HepG2 (cell line): ENCODE measurements around the gene CAMK2N2. TPM values are rescaled to one million over a fixed set of nuclear protein-coding genes. Genes with fewer than 3 reads are reported as not detected.

Experiments used
- CAMTA2 ChIP-seq: sonication (generic); formaldehyde crosslinking; IDR thresholded peaks from 2 replicates; pipeline ENCODE4 v1.4.0; 2020; ENCODE audit warnings: mild to moderate bottlenecking, missing genetic modification reagents, borderline replicate concordance
- CCAR2 ChIP-seq: fragments of 200-400 bp; formaldehyde crosslinking; optimal IDR thresholded peaks from 2 replicates; pipeline ENCODE3; 2018; ENCODE audit warnings: low read depth, mild to moderate bottlenecking, low read length, moderate library complexity
- FOXK2 ChIP-seq: fragments of 450-650 bp; IDR thresholded peaks from 2 replicates; pipeline ENCODE4 v1.6.1; 2016
- GABPA ChIP-seq, 2 experiments: IDR thresholded peaks; 2 replicates each; pipeline ENCODE4 v1.6.1; 2011 to 2016; ENCODE audit warnings: low read depth in 2 of 2, low read length in 1 of 2, missing biosample characterization in 1 of 2, missing genetic modification characterization in 1 of 2
- HDAC2 ChIP-seq: sonication (generic); formaldehyde crosslinking; IDR thresholded peaks from 2 replicates; pipeline ENCODE4 v1.4.0; 2020; ENCODE audit warnings: missing genetic modification reagents
- HNRNPK ChIP-seq: fragments of 200-400 bp; formaldehyde crosslinking; IDR thresholded peaks from 2 replicates; pipeline ENCODE4 v1.6.1; 2018; ENCODE audit warnings: low read length, low read depth, moderate library complexity, mild to moderate bottlenecking; ENCODE audit not compliant: poor library complexity, severe bottlenecking
- JUNB ChIP-seq: sonication (generic); formaldehyde crosslinking; IDR thresholded peaks from 2 replicates; pipeline ENCODE4 v1.8.0; 2022; ENCODE audit warnings: missing genetic modification reagents, mild to moderate bottlenecking, borderline replicate concordance
- KDM4B ChIP-seq: sonication (generic); formaldehyde crosslinking; IDR thresholded peaks from 2 replicates; pipeline ENCODE4 v1.4.0; 2020; ENCODE audit warnings: missing genetic modification reagents
- MATR3 ChIP-seq: sonication (generic); formaldehyde crosslinking; IDR thresholded peaks from 2 replicates; pipeline ENCODE4 v1.4.0; 2020; ENCODE audit warnings: missing genetic modification reagents
- MED1 ChIP-seq: sonication (generic); formaldehyde crosslinking; IDR thresholded peaks from 2 replicates; pipeline ENCODE4 v1.4.0; 2020; ENCODE audit warnings: missing genetic modification reagents
- NFATC3 ChIP-seq: sonication (generic); formaldehyde crosslinking; IDR thresholded peaks from 2 replicates; pipeline ENCODE4 v1.5.1; 2020; ENCODE audit warnings: mild to moderate bottlenecking, missing genetic modification reagents
- REL ChIP-seq: sonication (generic); formaldehyde crosslinking; conservative IDR thresholded peaks from 2 replicates; pipeline ENCODE4 v1.8.0; 2022; ENCODE audit warnings: mild to moderate bottlenecking, missing genetic modification reagents, moderate library complexity
- SOX5 ChIP-seq: IDR thresholded peaks from 2 replicates; pipeline ENCODE4 v1.6.1; 2016; ENCODE audit warnings: borderline replicate concordance
- ZNF253 ChIP-seq: sonication (generic); formaldehyde crosslinking; IDR thresholded peaks from 2 replicates; pipeline ENCODE4 v1.8.0; 2022; ENCODE audit warnings: mild to moderate bottlenecking, missing genetic modification reagents, borderline replicate concordance
- ZNF569 ChIP-seq: sonication (generic); formaldehyde crosslinking; IDR thresholded peaks from 2 replicates; pipeline ENCODE4 v1.5.0; 2020; ENCODE audit warnings: mild to moderate bottlenecking, missing genetic modification reagents, moderate library complexity, borderline replicate concordance
- ZNF660 ChIP-seq: sonication (generic); formaldehyde crosslinking; IDR thresholded peaks from 2 replicates; pipeline ENCODE4 v1.5.1; 2020; ENCODE audit warnings: mild to moderate bottlenecking, low read depth, missing genetic modification reagents, borderline replicate concordance
- polyA plus RNA-seq, 8 experiments: library from polyadenylated mRNA; depleted of rRNA in 3 of 8; stranded (reverse) in 7 of 8; unstranded in 1 of 8; fragments of >200 nt; fragmentation: Illumina TruSeq in 4 of 8; extraction: Trizol in 4 of 8; gene quantifications; 2 replicates each; pipeline versions ENCODE4 v1.2.1 to v1.2.3, GENCODE V29; 2011 to 2016; ENCODE audit warnings: low read depth in 4 of 8, missing spikeins in 1 of 8, mixed read lengths in 1 of 8; ENCODE audit not compliant: insufficient read depth in 1 of 8
- total RNA-seq, 5 experiments: library from RNA; depleted of rRNA; stranded (reverse); fragments of >200 nt; fragmentation: Illumina TruSeq; extraction: Trizol; gene quantifications; 2 replicates each; pipeline ENCODE4 v1.2.3, GENCODE V29; 2016; ENCODE audit warnings: low read depth in 1 of 5
- TF ChIP-seq, protein P1 (sequence below): sonication (generic); formaldehyde crosslinking; IDR thresholded peaks from 2 replicates; pipeline ENCODE4 v1.4.0; 2020; ENCODE audit warnings: mild to moderate bottlenecking, low read depth, missing genetic modification reagents
- TF ChIP-seq, protein P2 (sequence below): sonication (generic); formaldehyde crosslinking; IDR thresholded peaks from 2 replicates; pipeline ENCODE4 v1.8.1; 2023; ENCODE audit warnings: mild to moderate bottlenecking, inconsistent platforms, moderate library complexity, missing genetic modification reagents, borderline replicate concordance
- TF ChIP-seq, protein P3 (sequence below): sonication (generic); formaldehyde crosslinking; IDR thresholded peaks from 2 replicates; pipeline ENCODE4 v1.8.0; 2022; ENCODE audit warnings: missing genetic modification reagents, low read depth, mild to moderate bottlenecking, borderline replicate concordance
- TF ChIP-seq, protein P4 (sequence below): IDR thresholded peaks from 2 replicates; pipeline ENCODE4 v1.6.1; 2016; ENCODE audit warnings: control low read depth
- TF ChIP-seq, protein P5 (sequence below): sonication (generic); formaldehyde crosslinking; conservative IDR thresholded peaks from 2 replicates; pipeline ENCODE4 v1.4.0; 2020; ENCODE audit warnings: mild to moderate bottlenecking, missing genetic modification reagents, moderate library complexity

Gene CAMK2N2
- total and polyA plus RNA-seq, 2 of the 13 experiments (the other 11 are each of a cell fraction or from before 2014, with no cell fraction given): 0.12 to 0.27 TPM

DNA sequence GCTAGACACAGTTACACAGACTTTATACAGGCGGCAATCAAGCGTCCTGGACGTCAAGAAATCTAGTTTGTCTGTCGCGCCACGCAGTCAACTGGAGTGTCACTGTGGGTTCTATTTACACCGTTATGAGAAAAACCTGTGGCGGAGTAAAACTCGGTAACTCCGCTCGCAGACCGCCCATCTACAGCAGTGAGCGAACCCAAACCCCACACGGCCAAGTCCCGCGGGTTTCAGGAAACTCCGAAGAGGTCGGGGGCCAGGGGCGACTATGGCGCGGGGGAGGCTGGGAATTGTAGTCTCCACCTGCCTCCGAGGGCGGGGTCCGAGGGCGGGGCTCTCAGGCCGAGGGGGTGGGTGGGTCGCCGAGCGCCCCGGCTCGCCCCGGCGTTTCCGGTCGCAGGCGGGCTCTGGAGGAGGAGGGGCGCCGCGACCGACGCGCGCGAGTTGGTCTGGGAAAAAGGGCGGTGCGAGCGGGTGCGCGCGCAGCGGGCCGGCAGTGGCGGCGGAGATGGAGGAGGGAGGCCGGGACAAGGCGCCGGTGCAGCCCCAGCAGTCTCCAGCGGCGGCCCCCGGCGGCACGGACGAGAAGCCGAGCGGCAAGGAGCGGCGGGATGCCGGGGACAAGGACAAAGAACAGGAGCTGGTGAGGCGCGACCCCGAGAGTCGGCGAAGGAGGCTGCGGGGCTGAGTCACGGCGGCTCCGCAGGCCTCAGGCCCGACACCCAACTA, 37.6 kb upstream of the CAMK2N2 start, which contains the start of gene PSMD2 (continued):
- TF ChIP-seq, protein P1, sequence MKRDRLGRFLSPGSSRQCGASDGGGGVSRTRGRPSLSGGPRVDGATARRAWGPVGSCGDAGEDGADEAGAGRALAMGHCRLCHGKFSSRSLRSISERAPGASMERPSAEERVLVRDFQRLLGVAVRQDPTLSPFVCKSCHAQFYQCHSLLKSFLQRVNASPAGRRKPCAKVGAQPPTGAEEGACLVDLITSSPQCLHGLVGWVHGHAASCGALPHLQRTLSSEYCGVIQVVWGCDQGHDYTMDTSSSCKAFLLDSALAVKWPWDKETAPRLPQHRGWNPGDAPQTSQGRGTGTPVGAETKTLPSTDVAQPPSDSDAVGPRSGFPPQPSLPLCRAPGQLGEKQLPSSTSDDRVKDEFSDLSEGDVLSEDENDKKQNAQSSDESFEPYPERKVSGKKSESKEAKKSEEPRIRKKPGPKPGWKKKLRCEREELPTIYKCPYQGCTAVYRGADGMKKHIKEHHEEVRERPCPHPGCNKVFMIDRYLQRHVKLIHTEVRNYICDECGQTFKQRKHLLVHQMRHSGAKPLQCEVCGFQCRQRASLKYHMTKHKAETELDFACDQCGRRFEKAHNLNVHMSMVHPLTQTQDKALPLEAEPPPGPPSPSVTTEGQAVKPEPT (CRISPR knock-in tag): no peak
- TF ChIP-seq GABPA (IDR thresholded peaks at IDR 0.05; ENCODE audit: low read depth, low read length): peak; percentile 64
- peak; percentile 84 for TF ChIP-seq GABPA (CRISPR knock-in tag; IDR thresholded peaks at IDR 0.05; ENCODE audit: low read depth)
- TF ChIP-seq CCAR2: no peak
- TF ChIP-seq, protein P2, sequence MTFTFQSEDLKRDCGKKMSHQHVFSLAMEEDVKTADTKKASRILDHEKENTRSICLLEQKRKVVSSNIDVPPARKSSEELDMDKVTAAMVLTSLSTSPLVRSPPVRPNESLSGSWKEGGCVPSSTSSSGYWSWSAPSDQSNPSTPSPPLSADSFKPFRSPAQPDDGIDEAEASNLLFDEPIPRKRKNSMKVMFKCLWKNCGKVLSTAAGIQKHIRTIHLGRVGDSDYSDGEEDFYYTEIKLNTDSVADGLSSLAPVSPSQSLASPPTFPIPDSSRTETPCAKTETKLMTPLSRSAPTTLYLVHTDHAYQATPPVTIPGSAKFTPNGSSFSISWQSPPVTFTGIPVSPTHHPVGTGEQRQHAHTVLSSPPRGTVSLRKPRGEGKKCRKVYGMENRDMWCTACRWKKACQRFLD: no peak
- no peak for TF ChIP-seq REL (CRISPR knock-in tag)
- TF ChIP-seq JUNB (CRISPR knock-in tag): no peak
- no peak for TF ChIP-seq MATR3
- TF ChIP-seq ZNF660 (CRISPR knock-in tag): no peak
- TF ChIP-seq HDAC2 (CRISPR knock-in tag): peak; percentile 10; the same call in 1 of the 2 replicates
- TF ChIP-seq, protein P3, sequence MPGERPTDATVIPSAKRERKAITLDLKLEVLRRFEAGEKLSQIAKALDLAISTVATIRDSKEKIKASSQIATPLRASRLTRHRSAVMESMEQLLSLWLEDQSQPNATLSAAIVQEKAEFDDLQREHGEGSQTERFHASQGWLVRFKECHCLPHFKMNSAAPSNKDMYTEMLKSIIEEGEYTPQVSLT (CRISPR knock-in tag): no peak
- TF ChIP-seq, protein P4, sequence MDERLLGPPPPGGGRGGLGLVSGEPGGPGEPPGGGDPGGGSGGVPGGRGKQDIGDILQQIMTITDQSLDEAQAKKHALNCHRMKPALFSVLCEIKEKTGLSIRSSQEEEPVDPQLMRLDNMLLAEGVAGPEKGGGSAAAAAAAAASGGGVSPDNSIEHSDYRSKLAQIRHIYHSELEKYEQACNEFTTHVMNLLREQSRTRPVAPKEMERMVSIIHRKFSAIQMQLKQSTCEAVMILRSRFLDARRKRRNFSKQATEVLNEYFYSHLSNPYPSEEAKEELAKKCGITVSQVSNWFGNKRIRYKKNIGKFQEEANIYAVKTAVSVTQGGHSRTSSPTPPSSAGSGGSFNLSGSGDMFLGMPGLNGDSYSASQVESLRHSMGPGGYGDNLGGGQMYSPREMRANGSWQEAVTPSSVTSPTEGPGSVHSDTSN (CRISPR knock-in tag): no peak
- no peak for TF ChIP-seq KDM4B
- no peak for TF ChIP-seq HNRNPK
- TF ChIP-seq MED1 (CRISPR knock-in tag): 0 out of 2 replicates have a peak, but pooled peaks have one; percentile 20
- TF ChIP-seq ZNF253 (CRISPR knock-in tag): no peak
- TF ChIP-seq SOX5 (CRISPR knock-in tag): peak; percentile 8; the same call in 1 of the 2 replicates
- TF ChIP-seq NFATC3 (CRISPR knock-in tag): no peak
- TF ChIP-seq ZNF569 (CRISPR knock-in tag): no peak
- TF ChIP-seq, protein P5, sequence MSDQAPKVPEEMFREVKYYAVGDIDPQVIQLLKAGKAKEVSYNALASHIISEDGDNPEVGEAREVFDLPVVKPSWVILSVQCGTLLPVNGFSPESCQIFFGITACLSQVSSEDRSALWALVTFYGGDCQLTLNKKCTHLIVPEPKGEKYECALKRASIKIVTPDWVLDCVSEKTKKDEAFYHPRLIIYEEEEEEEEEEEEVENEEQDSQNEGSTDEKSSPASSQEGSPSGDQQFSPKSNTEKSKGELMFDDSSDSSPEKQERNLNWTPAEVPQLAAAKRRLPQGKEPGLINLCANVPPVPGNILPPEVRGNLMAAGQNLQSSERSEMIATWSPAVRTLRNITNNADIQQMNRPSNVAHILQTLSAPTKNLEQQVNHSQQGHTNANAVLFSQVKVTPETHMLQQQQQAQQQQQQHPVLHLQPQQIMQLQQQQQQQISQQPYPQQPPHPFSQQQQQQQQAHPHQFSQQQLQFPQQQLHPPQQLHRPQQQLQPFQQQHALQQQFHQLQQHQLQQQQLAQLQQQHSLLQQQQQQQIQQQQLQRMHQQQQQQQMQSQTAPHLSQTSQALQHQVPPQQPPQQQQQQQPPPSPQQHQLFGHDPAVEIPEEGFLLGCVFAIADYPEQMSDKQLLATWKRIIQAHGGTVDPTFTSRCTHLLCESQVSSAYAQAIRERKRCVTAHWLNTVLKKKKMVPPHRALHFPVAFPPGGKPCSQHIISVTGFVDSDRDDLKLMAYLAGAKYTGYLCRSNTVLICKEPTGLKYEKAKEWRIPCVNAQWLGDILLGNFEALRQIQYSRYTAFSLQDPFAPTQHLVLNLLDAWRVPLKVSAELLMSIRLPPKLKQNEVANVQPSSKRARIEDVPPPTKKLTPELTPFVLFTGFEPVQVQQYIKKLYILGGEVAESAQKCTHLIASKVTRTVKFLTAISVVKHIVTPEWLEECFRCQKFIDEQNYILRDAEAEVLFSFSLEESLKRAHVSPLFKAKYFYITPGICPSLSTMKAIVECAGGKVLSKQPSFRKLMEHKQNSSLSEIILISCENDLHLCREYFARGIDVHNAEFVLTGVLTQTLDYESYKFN (CRISPR knock-in tag): no peak; the same call in 1 of the 2 replicates
- no peak for TF ChIP-seq FOXK2
- 0 out of 2 replicates have a peak, but pooled peaks have one; percentile 1 for TF ChIP-seq CAMTA2 (CRISPR knock-in tag)
